Effector CD4-positive, alpha-beta T cell (primary cell): Measurements from ENCODE around the gene DNAJC6.

ENCODE experiments used
- DNase-seq: peaks from one replicate; pipeline ENCODE4 v3.0.0-alpha.2; 2020

DNAJC6 gene

GRCh38 chr1:65297706-65298105 lies 11.6 kb upstream of the DNAJC6 start:
- no peak for DNase-seq

GRCh38 chr1:65299328-65299727 lies 10.0 kb upstream of the DNAJC6 start:
- DNase-seq = no peak

GRCh38 chr1:65308781-65309303 lies 501 bp upstream of the DNAJC6 start:
- no peak for DNase-seq

GRCh38 chr1:65310078-65310587 lies 790 bp downstream of the DNAJC6 start:
- no peak for DNase-seq

GRCh38 chr1:65311760-65312159 lies 2.4 kb downstream of the DNAJC6 start:
- no peak for DNase-seq

- no peak for DNase-seq
These were observed 6.9 kb downstream of the DNAJC6 start for GRCh38 chr1:65316233-65316632.

- DNase-seq = no peak
These were observed 8.7 kb downstream of the DNAJC6 start for GRCh38 chr1:65317866-65318653.

GRCh38 chr1:65319141-65319540 lies 9.8 kb downstream of the DNAJC6 start:
- no peak for DNase-seq

- no peak for DNase-seq
These were observed 10.4 kb downstream of the DNAJC6 start for GRCh38 chr1:65319754-65320153.

- no peak for DNase-seq
These were observed 12.5 kb downstream of the DNAJC6 start for GRCh38 chr1:65321879-65322278.

- DNase-seq = no peak
These were observed 13.9 kb downstream of the DNAJC6 start for GRCh38 chr1:65323246-65323645.

GRCh38 chr1:65330021-65330420 lies 20.7 kb downstream of the DNAJC6 start:
- DNase-seq = no peak

- no peak for DNase-seq
These were observed 21.5 kb downstream of the DNAJC6 start for GRCh38 chr1:65330822-65331221.

GRCh38 chr1:65332821-65333220 lies 23.5 kb downstream of the DNAJC6 start:
- DNase-seq = no peak

- no peak for DNase-seq
These were observed 24.7 kb downstream of the DNAJC6 start for GRCh38 chr1:65334081-65334480.

GRCh38 chr1:65339866-65340468 lies 30.6 kb downstream of the DNAJC6 start:
- DNase-seq = no peak

- no peak for DNase-seq
These were observed 32.0 kb downstream of the DNAJC6 start for GRCh38 chr1:65341381-65341780.

- no peak for DNase-seq
These were observed 33.9 kb downstream of the DNAJC6 start for GRCh38 chr1:65343286-65343685.

- DNase-seq = no peak
These were observed 35.0 kb downstream of the DNAJC6 start for GRCh38 chr1:65344171-65344814.

GRCh38 chr1:65346190-65346589 lies 36.8 kb downstream of the DNAJC6 start:
- no peak for DNase-seq

- no peak for DNase-seq
These were observed 45.8 kb downstream of the DNAJC6 start for GRCh38 chr1:65355031-65355712.

- no peak for DNase-seq
These were observed 48.1 kb downstream of the DNAJC6 start for GRCh38 chr1:65357291-65357960.
